WTC11 (cell line): ENCODE results near the gene CCDC80. TPM values are rescaled to one million over a fixed set of nuclear protein-coding genes. Genes with fewer than 3 reads are reported as not detected.

Experiments used
- ATAC-seq: fragments of 200-7000 bp; cut with Tn5 transposase; 2 replicates; pipeline ENCODE4 v1.10.0; 2021; ENCODE audit warnings: mild to moderate bottlenecking, moderate library complexity
- CTCF ChIA-PET: fragments of 300-600 bp; sonication (Branson Sonifier 250); formaldehyde crosslinking; loops from one replicate; lab custom pipeline; 2021; ENCODE audit warnings: antibody characterized with exemption; lab: Charles Lee
- POLR2A ChIA-PET: fragments of 350-600 bp; sonication (Branson Sonifier 250); formaldehyde crosslinking; loops from one replicate; lab custom pipeline; 2021; ENCODE audit warnings: antibody characterized with exemption; lab: Charles Lee
- DNase-seq: peaks from one replicate; pipeline ENCODE4 v3.0.0; 2021; ENCODE audit warnings: low spot score
- H3K27ac Mint-ChIP-seq: 2 replicates; pipeline ENCODE4 v1.8.0; 2021; ENCODE audit warnings: mixed read lengths
- H3K27me3 Mint-ChIP-seq: 2 replicates; pipeline ENCODE4 v1.8.0; 2021; ENCODE audit warnings: low read depth, mild to moderate bottlenecking, moderate library complexity, mixed read lengths
- H3K36me3 Mint-ChIP-seq: 2 replicates; pipeline ENCODE4 v1.8.0; 2021; ENCODE audit warnings: mixed read lengths
- H3K4me1 Mint-ChIP-seq: 2 replicates; pipeline ENCODE4 v1.8.0; 2022; ENCODE audit warnings: mixed read lengths
- H3K4me3 Mint-ChIP-seq: 2 replicates; pipeline ENCODE4 v1.8.0; 2021; ENCODE audit warnings: mild to moderate bottlenecking, moderate library complexity, mixed read lengths
- H3K9me3 Mint-ChIP-seq: 2 replicates; pipeline ENCODE4 v1.8.0; 2021; ENCODE audit warnings: mixed read lengths
- CREB1 ChIP-seq: sonication (generic); formaldehyde crosslinking; IDR thresholded peaks from 2 replicates; pipeline ENCODE4 v1.8.0; 2023; ENCODE audit warnings: mild to moderate bottlenecking, missing genetic modification reagents
- ESRRA ChIP-seq: sonication (generic); formaldehyde crosslinking; IDR thresholded peaks from 2 replicates; pipeline ENCODE4 v1.8.1; 2022; ENCODE audit warnings: mild to moderate bottlenecking, missing genetic modification reagents, borderline replicate concordance
- ETV6 ChIP-seq: sonication (generic); formaldehyde crosslinking; IDR thresholded peaks from 2 replicates; pipeline ENCODE4 v1.8.1; 2022; ENCODE audit warnings: mild to moderate bottlenecking, missing genetic modification reagents
- FOXK1 ChIP-seq: sonication (generic); formaldehyde crosslinking; IDR thresholded peaks from 2 replicates; pipeline ENCODE4 v1.8.0; 2022; ENCODE audit warnings: mild to moderate bottlenecking, moderate library complexity, missing genetic modification reagents
- GTF2I ChIP-seq: fragments of 250-450 bp; sonication (Bioruptor Pico); conservative IDR thresholded peaks from 2 replicates; pipeline ENCODE4 v1.4.0; 2021; ENCODE audit warnings: mild to moderate bottlenecking
- IRF2 ChIP-seq: sonication (generic); formaldehyde crosslinking; IDR thresholded peaks from 2 replicates; pipeline ENCODE4 v1.8.0; 2022; ENCODE audit warnings: low read depth, missing genetic modification reagents, borderline replicate concordance
- JAZF1 ChIP-seq: fragments of 250-450 bp; sonication (Bioruptor Pico); IDR thresholded peaks from 2 replicates; pipeline ENCODE4 v1.9.0; 2021; ENCODE audit warnings: moderate library complexity, mild to moderate bottlenecking, inconsistent platforms
- NFATC4 ChIP-seq: fragments of 250-450 bp; sonication (Bioruptor Pico); IDR thresholded peaks from 2 replicates; pipeline ENCODE4 v1.9.0; 2021; ENCODE audit warnings: mild to moderate bottlenecking
- NR1H2 ChIP-seq: sonication (generic); formaldehyde crosslinking; IDR thresholded peaks from 2 replicates; pipeline ENCODE4 v1.9.0; 2021; ENCODE audit warnings: mild to moderate bottlenecking, moderate library complexity, missing genetic modification reagents
- NR3C1 ChIP-seq: sonication (generic); formaldehyde crosslinking; conservative IDR thresholded peaks from 2 replicates; pipeline ENCODE4 v1.8.1; 2023; ENCODE audit warnings: low read depth, mild to moderate bottlenecking, missing genetic modification reagents
- OVOL2 ChIP-seq: fragments of 250-450 bp; sonication (Bioruptor Pico); IDR thresholded peaks from 2 replicates; pipeline ENCODE4 v1.9.0; 2021; ENCODE audit warnings: mild to moderate bottlenecking, borderline replicate concordance
- RELA ChIP-seq: sonication (generic); formaldehyde crosslinking; IDR thresholded peaks from 2 replicates; pipeline ENCODE4 v1.8.1; 2022; ENCODE audit warnings: missing genetic modification reagents, mild to moderate bottlenecking, borderline replicate concordance
- SP1 ChIP-seq: sonication (generic); formaldehyde crosslinking; conservative IDR thresholded peaks from 2 replicates; pipeline ENCODE4 v1.8.1; 2022; ENCODE audit warnings: missing genetic modification reagents
- ZBTB21 ChIP-seq: sonication (generic); formaldehyde crosslinking; IDR thresholded peaks from 2 replicates; pipeline ENCODE4 v1.8.1; 2023; ENCODE audit warnings: mild to moderate bottlenecking, missing genetic modification reagents, borderline replicate concordance
- ZNF317 ChIP-seq: sonication (generic); formaldehyde crosslinking; IDR thresholded peaks from 2 replicates; pipeline ENCODE4 v1.8.1; 2023; ENCODE audit warnings: low read depth, mild to moderate bottlenecking, moderate library complexity, missing genetic modification reagents, borderline replicate concordance
- ZNF671 ChIP-seq: fragments of 250-450 bp; sonication (Bioruptor Pico); IDR thresholded peaks from 2 replicates; pipeline ENCODE4 v1.8.0; 2021; ENCODE audit warnings: mild to moderate bottlenecking
- total RNA-seq: library from RNA; stranded (reverse); gene quantifications from 3 replicates; pipeline ENCODE4 v1.2.3, GENCODE V29; 2021
- TF ChIP-seq, protein P1 (sequence below): sonication (generic); formaldehyde crosslinking; IDR thresholded peaks from 2 replicates; pipeline ENCODE4 v1.8.0; 2022; ENCODE audit warnings: mild to moderate bottlenecking, missing genetic modification reagents
- TF ChIP-seq, protein P2 (sequence below): fragments of 250-450 bp; sonication (Bioruptor Pico); IDR thresholded peaks from 2 replicates; pipeline ENCODE4 v1.9.0; 2021; ENCODE audit warnings: mild to moderate bottlenecking
- TF ChIP-seq, protein P3 (sequence below): fragments of 250-450 bp; sonication (Bioruptor Pico); IDR thresholded peaks from 2 replicates; pipeline ENCODE4 v1.9.0; 2021; ENCODE audit warnings: moderate library complexity, mild to moderate bottlenecking, inconsistent platforms, borderline replicate concordance
- TF ChIP-seq, protein P4 (sequence below): fragments of 250-450 bp; sonication (Bioruptor Pico); IDR thresholded peaks from 2 replicates; pipeline ENCODE4 v2.1.2; 2022; ENCODE audit warnings: mild to moderate bottlenecking, moderate library complexity
- TF ChIP-seq, protein P5 (sequence below): sonication (generic); formaldehyde crosslinking; IDR thresholded peaks from 2 replicates; pipeline ENCODE4 v1.8.0; 2022; ENCODE audit warnings: mild to moderate bottlenecking, missing genetic modification reagents
- TF ChIP-seq, protein P6 (sequence below): sonication (generic); formaldehyde crosslinking; IDR thresholded peaks from 2 replicates; pipeline ENCODE4 v1.8.1; 2023; ENCODE audit warnings: mild to moderate bottlenecking, missing genetic modification reagents, borderline replicate concordance
- TF ChIP-seq, protein P7 (sequence below): sonication (generic); formaldehyde crosslinking; IDR thresholded peaks from 2 replicates; pipeline ENCODE4 v1.8.1; 2023; ENCODE audit warnings: mild to moderate bottlenecking, missing genetic modification reagents, moderate library complexity

The CCDC80 gene
- total RNA-seq, 1 experiment from 2014 or later: 10.9 TPM

DNA sequence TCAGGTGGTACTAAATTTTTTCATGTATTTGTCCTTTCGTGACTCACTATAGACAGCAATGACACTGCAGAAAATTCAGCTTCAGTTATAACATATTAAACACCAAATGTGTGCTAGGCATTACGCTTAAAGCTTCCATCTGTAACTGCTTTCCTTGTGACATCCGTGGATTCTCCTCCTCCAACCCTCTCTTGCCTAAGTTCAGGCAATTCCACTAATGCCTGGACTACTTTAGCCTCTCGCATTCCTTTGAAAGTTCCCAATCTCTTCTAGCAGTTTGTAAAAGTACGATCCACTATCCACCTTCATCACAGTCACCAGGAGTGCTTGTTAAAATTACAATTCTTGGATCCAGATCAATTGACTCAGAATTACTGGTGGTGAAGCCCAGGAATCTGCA is 17.7 kb downstream of the CCDC80 start:
- H3K4me3 Mint-ChIP-seq: no peak overlapping the region
- CTCF ChIA-PET: interaction anchor here (1.4 to 2.1 kb wide), 2 partner anchors 19 to 41 kb away, joined by 4 to 5 read pairs; no protein-coding TSS in a partner anchor
- no peak overlapping the region for H3K27ac Mint-ChIP-seq
- no peaks in the 10 kb centered on the region for H3K36me3 Mint-ChIP-seq
- POLR2A ChIA-PET: no interaction called here
- TF ChIP-seq CREB1 (CRISPR knock-in tag) (no peak), NR1H2 (no peak), RELA (CRISPR knock-in tag) (no peak), ZNF317 (CRISPR knock-in tag) (no peak), NFATC4 (CRISPR knock-in tag) (no peak), OVOL2 (CRISPR knock-in tag) (no peak)
- TF ChIP-seq, protein P1, sequence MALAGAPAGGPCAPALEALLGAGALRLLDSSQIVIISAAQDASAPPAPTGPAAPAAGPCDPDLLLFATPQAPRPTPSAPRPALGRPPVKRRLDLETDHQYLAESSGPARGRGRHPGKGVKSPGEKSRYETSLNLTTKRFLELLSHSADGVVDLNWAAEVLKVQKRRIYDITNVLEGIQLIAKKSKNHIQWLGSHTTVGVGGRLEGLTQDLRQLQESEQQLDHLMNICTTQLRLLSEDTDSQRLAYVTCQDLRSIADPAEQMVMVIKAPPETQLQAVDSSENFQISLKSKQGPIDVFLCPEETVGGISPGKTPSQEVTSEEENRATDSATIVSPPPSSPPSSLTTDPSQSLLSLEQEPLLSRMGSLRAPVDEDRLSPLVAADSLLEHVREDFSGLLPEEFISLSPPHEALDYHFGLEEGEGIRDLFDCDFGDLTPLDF: no peak
- H3K4me1 Mint-ChIP-seq: peaks cover 11% of the 10 kb centered on the region
- peaks cover 8% of the 10 kb centered on the region; the same call in 1 of the 2 replicates for H3K9me3 Mint-ChIP-seq
- H3K27me3 Mint-ChIP-seq: no peaks in the 10 kb centered on the region
- no peak for ATAC-seq
- DNase-seq: no peak

DNA sequence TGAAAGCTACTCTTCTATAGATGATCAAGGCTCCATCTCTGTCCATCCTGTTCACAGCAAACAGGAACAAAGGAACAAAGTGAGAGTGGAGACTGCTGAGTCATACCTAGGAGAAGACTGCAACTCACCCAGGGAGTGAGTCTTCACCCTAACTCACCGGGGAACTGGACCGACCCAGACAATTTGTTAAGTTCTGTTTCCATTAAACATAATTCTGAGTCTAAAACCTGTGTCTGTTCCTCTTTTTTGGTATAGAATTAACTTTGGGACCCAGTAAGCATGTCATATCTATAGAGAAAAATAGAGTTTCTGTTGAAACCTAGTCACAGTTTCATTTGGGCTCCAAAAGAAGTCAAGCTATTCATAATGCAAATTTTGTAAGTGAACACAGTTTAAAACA is 21.6 kb downstream of the CCDC80 start:
- H3K4me3 Mint-ChIP-seq: no peak overlapping the region
- peaks cover 42% of the 10 kb centered on the region for H3K4me1 Mint-ChIP-seq
- H3K36me3 Mint-ChIP-seq: no peaks in the 10 kb centered on the region
- ATAC-seq: no peak
- DNase-seq: no peak
- no peak overlapping the region for H3K27ac Mint-ChIP-seq
- no peak for TF ChIP-seq NR3C1 (CRISPR knock-in tag)
- no peak for TF ChIP-seq JAZF1 (CRISPR knock-in tag)
- TF ChIP-seq ZNF671 (CRISPR knock-in tag): no peak
- no peak for TF ChIP-seq GTF2I (CRISPR knock-in tag)
- TF ChIP-seq, protein P2, sequence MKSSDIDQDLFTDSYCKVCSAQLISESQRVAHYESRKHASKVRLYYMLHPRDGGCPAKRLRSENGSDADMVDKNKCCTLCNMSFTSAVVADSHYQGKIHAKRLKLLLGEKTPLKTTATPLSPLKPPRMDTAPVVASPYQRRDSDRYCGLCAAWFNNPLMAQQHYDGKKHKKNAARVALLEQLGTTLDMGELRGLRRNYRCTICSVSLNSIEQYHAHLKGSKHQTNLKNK (CRISPR knock-in tag): no peak
- TF ChIP-seq IRF2: no peak
- TF ChIP-seq, protein P3, sequence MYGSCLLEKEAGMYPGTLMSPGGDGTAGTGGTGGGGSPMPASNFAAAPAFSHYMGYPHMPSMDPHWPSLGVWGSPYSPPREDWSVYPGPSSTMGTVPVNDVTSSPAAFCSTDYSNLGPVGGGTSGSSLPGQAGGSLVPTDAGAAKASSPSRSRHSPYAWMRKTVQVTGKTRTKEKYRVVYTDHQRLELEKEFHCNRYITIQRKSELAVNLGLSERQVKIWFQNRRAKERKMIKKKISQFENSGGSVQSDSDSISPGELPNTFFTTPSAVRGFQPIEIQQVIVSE (CRISPR knock-in tag): no peak
- TF ChIP-seq ZBTB21: no peak
- no peak for TF ChIP-seq FOXK1 (CRISPR knock-in tag)
- TF ChIP-seq, protein P4, sequence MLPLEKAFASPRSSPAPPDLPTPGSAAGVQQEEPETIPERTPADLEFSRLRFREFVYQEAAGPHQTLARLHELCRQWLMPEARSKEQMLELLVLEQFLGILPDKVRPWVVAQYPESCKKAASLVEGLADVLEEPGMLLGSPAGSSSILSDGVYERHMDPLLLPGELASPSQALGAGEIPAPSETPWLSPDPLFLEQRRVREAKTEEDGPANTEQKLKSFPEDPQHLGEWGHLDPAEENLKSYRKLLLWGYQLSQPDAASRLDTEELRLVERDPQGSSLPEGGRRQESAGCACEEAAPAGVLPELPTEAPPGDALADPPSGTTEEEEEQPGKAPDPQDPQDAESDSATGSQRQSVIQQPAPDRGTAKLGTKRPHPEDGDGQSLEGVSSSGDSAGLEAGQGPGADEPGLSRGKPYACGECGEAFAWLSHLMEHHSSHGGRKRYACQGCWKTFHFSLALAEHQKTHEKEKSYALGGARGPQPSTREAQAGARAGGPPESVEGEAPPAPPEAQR (CRISPR knock-in tag): no peak
- no peak for TF ChIP-seq ETV6
- TF ChIP-seq, protein P5, sequence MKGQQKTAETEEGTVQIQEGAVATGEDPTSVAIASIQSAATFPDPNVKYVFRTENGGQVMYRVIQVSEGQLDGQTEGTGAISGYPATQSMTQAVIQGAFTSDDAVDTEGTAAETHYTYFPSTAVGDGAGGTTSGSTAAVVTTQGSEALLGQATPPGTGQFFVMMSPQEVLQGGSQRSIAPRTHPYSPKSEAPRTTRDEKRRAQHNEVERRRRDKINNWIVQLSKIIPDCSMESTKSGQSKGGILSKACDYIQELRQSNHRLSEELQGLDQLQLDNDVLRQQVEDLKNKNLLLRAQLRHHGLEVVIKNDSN (CRISPR knock-in tag): no peak
- TF ChIP-seq, protein P6, sequence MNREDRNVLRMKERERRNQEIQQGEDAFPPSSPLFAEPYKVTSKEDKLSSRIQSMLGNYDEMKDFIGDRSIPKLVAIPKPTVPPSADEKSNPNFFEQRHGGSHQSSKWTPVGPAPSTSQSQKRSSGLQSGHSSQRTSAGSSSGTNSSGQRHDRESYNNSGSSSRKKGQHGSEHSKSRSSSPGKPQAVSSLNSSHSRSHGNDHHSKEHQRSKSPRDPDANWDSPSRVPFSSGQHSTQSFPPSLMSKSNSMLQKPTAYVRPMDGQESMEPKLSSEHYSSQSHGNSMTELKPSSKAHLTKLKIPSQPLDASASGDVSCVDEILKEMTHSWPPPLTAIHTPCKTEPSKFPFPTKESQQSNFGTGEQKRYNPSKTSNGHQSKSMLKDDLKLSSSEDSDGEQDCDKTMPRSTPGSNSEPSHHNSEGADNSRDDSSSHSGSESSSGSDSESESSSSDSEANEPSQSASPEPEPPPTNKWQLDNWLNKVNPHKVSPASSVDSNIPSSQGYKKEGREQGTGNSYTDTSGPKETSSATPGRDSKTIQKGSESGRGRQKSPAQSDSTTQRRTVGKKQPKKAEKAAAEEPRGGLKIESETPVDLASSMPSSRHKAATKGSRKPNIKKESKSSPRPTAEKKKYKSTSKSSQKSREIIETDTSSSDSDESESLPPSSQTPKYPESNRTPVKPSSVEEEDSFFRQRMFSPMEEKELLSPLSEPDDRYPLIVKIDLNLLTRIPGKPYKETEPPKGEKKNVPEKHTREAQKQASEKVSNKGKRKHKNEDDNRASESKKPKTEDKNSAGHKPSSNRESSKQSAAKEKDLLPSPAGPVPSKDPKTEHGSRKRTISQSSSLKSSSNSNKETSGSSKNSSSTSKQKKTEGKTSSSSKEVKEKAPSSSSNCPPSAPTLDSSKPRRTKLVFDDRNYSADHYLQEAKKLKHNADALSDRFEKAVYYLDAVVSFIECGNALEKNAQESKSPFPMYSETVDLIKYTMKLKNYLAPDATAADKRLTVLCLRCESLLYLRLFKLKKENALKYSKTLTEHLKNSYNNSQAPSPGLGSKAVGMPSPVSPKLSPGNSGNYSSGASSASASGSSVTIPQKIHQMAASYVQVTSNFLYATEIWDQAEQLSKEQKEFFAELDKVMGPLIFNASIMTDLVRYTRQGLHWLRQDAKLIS (CRISPR knock-in tag): no peak
- TF ChIP-seq CREB1 (CRISPR knock-in tag): no peak
- no peak for TF ChIP-seq ZNF317 (CRISPR knock-in tag)
- no peak for TF ChIP-seq SP1 (CRISPR knock-in tag)
- no peak for TF ChIP-seq ESRRA (CRISPR knock-in tag)
- TF ChIP-seq, protein P7, sequence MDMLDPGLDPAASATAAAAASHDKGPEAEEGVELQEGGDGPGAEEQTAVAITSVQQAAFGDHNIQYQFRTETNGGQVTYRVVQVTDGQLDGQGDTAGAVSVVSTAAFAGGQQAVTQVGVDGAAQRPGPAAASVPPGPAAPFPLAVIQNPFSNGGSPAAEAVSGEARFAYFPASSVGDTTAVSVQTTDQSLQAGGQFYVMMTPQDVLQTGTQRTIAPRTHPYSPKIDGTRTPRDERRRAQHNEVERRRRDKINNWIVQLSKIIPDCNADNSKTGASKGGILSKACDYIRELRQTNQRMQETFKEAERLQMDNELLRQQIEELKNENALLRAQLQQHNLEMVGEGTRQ (CRISPR knock-in tag): no peak
- TF ChIP-seq, all 79 proteins: peak for 0
- CTCF ChIA-PET: no interaction called here
- Mint-ChIP-seq H3K9me3 (peaks cover 11% of the 10 kb centered on the region; the same call in 1 of the 2 replicates), H3K27me3 (no peaks in the 10 kb centered on the region)
- POLR2A ChIA-PET: no interaction called here
